ENCODE data around the gene TELO2. TPM values are rescaled to one million over a fixed set of nuclear protein-coding genes. Genes with fewer than 3 reads are reported as not detected.

Gene TELO2
- polyA plus RNA-seq, 2 of the 4 experiments (the other 2 are of a cell fraction), result 10.6 to 34.8 TPM

GRCh38 chr16:1470481-1471251 lies 22.5 kb upstream of the TELO2 start:
- no peak overlapping the region for H3K4me2 ChIP-seq
- H3K4me3 ChIP-seq, result no peak overlapping the region
- no peak for DNase-seq (ENCODE audit: low read depth in 1 of 2, low spot score in 1 of 2)
- ATAC-seq, result no peak
- ChIA-PET CTCF (interaction anchor here (1.3 kb wide), 1 partner anchor 42 kb away, joined by 4 read pairs; no protein-coding TSS in a partner anchor), POLR2A (interaction anchor here (1.3 kb wide), 1 partner anchor 141 kb away, joined by 4 read pairs; the partner anchor contains the start of gene IFT140)
- H3K9me3 ChIP-seq, result no peaks in the 10 kb centered on the region
- no peak overlapping the region for H3K27ac ChIP-seq
- FAIRE-seq, result no peak
- whole genome bisulfite sequencing (ENCODE audit: missing lambda C conversion rate), result 78% methylated on average over 14 of the region's 14 CpGs
- H3K4me1 ChIP-seq, result peaks cover 9% of the 10 kb centered on the region
- no peak for TF ChIP-seq CBX8 (IDR thresholded peaks at IDR 0.05)
- no peak for TF ChIP-seq MAFK (IDR thresholded peaks at IDR 0.05; ENCODE audit: partially characterized antibody)
- no peak for TF ChIP-seq TFCP2L1 (CRISPR knock-in tag; IDR thresholded peaks at IDR 0.05)
- TF ChIP-seq REST (IDR thresholded peaks at IDR 0.05), result no peak
- TF ChIP-seq MYC (IDR thresholded peaks at IDR 0.05; ENCODE audit: borderline replicate concordance, low read length), result no peak
- TF ChIP-seq CHD4 (IDR thresholded peaks at IDR 0.05; ENCODE audit: borderline replicate concordance), result no peak
- TF ChIP-seq HDAC2 (IDR thresholded peaks at IDR 0.05), result no peak
- no peak for TF ChIP-seq FOXS1 (CRISPR knock-in tag; IDR thresholded peaks at IDR 0.05)
- no peak for TF ChIP-seq PBX3 (IDR thresholded peaks at IDR 0.05)
- TF ChIP-seq ZSCAN20 (CRISPR knock-in tag; IDR thresholded peaks at IDR 0.05), result no peak
- no peak for TF ChIP-seq GATA3 (IDR thresholded peaks at IDR 0.05; ENCODE audit: borderline replicate concordance)
- TF ChIP-seq E2F6 (IDR thresholded peaks at IDR 0.05; ENCODE audit: borderline replicate concordance, low read depth), result no peak
- no peak for TF ChIP-seq EHMT2 (IDR thresholded peaks at IDR 0.05; ENCODE audit: low read depth)
- no peak for TF ChIP-seq RFX5 (IDR thresholded peaks at IDR 0.05)

- POLR2A ChIA-PET, result interaction anchor here (1.3 kb wide), 1 partner anchor 140 kb away, joined by 4 read pairs; the partner anchor contains the start of gene IFT140
- no peak for FAIRE-seq
- no peak for ATAC-seq
- Histone ChIP-seq H3K9me3 (no peaks in the 10 kb centered on the region), H3K4me3 (no peak overlapping the region), H3K4me2 (no peak overlapping the region), H3K27ac (no peak overlapping the region), H3K4me1 (peaks cover 11% of the 10 kb centered on the region)
- WGBS (ENCODE audit: missing lambda C conversion rate), result 89% methylated on average over 26 of the region's 26 CpGs
- DNase-seq (ENCODE audit: low read depth in 1 of 2, low spot score in 1 of 2), result no peak
- CTCF ChIA-PET, result interaction anchor here (1.3 kb wide), 1 partner anchor 43 kb away, joined by 4 read pairs; no protein-coding TSS in a partner anchor
- TF ChIP-seq HDAC2 (IDR thresholded peaks at IDR 0.05), result no peak
- TF ChIP-seq POLR2AphosphoS2 (conservative IDR thresholded peaks at IDR 0.05; ENCODE audit: low read length), result no peak
- TF ChIP-seq NR3C1 (IDR thresholded peaks at IDR 0.05), result no peak
- TF ChIP-seq ZSCAN20 (CRISPR knock-in tag; IDR thresholded peaks at IDR 0.05), result no peak
- TF ChIP-seq BCL3 (IDR thresholded peaks at IDR 0.05), result no peak
- TF ChIP-seq TFCP2L1 (CRISPR knock-in tag; IDR thresholded peaks at IDR 0.05), result no peak
- no peak for TF ChIP-seq BHLHE40 (IDR thresholded peaks at IDR 0.05; ENCODE audit: low read depth, low read length)
- no peak for TF ChIP-seq MAZ (IDR thresholded peaks at IDR 0.05; ENCODE audit: borderline replicate concordance, low read depth, low read length)
- TF ChIP-seq SMC3 (IDR thresholded peaks at IDR 0.05), result no peak
- TF ChIP-seq PHF8 (IDR thresholded peaks at IDR 0.05; ENCODE audit: borderline replicate concordance, low read depth), result no peak
- no peak for TF ChIP-seq ZNF302 (CRISPR knock-in tag; IDR thresholded peaks at IDR 0.05)
- no peak for TF ChIP-seq HMGXB4 (CRISPR knock-in tag; IDR thresholded peaks at IDR 0.05; ENCODE audit: borderline replicate concordance)
- TF ChIP-seq HES2 (IDR thresholded peaks at IDR 0.05), result no peak
- no peak for TF ChIP-seq KDM1A (IDR thresholded peaks at IDR 0.05; ENCODE audit: low read depth)
- no peak for TF ChIP-seq POLR2A (IDR thresholded peaks at IDR 0.05; ENCODE audit: low read length)
Observed at GRCh38 chr16:1471569-1472194, 21.5 kb upstream of the TELO2 start.

Data from A549 (cell line).